ENCODE data around the gene PPP3R1. TPM values are rescaled to one million over a fixed set of nuclear protein-coding genes. Genes with fewer than 3 reads are reported as not detected.
A peak's percentile ranks its signal among the peaks of the same experiment; 100 is the strongest.

PPP3R1 gene
- total and polyA plus RNA-seq, 9 of the 15 experiments (the other 6 are each of a cell fraction or from before 2014, with no cell fraction given), result 3.7 to 70.0 (median 24.8) TPM

DNA sequence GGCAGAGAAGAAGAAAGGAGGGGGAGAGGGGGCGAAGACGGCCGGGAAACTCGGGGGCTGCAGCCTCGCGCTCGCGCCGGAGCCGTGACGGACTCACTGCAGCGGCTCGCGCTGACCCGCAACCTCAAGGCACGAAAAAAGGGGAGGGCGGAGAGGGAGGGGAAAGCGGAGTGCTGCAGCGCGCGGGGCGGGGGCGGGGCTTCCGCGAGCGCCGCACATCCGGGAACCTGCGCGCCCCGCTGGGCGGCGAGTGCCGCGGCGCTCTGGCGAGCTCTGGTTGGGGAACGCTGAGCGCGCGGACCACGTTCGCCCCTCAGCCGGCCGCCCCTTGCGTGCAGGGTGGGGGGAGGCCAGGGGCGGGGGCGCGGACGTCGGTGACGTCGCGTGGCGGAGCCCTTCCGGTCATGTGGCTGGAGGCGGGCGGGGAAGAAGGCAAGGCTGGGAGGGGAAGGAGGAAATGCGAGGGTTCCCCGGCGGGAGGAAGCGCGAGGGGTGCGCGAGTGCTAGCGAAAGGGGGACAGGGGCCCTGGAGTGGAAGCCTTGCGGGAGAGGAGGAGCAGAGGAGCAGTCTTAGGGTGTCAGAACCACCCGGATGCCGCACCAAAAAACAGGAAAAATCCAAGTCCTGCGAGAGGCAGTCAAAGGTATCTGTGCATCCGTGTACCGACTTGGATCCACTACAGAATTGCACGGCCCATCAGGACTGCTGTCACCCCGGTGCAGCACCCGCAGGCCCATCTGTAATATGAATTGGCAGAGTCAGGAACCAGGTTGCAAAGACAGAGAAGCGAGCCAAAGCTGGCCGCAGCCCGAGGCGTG, at the start of gene PPP3R1 (continued):
- TF ChIP-seq, protein P1, sequence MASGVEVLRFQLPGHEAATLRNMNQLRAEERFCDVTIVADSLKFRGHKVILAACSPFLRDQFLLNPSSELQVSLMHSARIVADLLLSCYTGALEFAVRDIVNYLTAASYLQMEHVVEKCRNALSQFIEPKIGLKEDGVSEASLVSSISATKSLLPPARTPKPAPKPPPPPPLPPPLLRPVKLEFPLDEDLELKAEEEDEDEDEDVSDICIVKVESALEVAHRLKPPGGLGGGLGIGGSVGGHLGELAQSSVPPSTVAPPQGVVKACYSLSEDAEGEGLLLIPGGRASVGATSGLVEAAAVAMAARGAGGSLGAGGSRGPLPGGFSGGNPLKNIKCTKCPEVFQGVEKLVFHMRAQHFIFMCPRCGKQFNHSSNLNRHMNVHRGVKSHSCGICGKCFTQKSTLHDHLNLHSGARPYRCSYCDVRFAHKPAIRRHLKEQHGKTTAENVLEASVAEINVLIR (CRISPR knock-in tag; IDR thresholded peaks at IDR 0.05), result peak; percentile 65; the same call in 1 of the 2 replicates
- TF ChIP-seq GABPB1 (CRISPR knock-in tag; IDR thresholded peaks at IDR 0.05) (peak; percentile 85), TAF1 (IDR thresholded peaks at IDR 0.05; ENCODE audit: control insufficient read depth, extremely low read depth, insufficient read depth, low read length, severe bottlenecking) (peak; percentile 71), ZNF175 (CRISPR knock-in tag; IDR thresholded peaks at IDR 0.05; ENCODE audit: low read depth) (no peak), ARID2 (IDR thresholded peaks at IDR 0.05) (no peak), POLR2G (IDR thresholded peaks at IDR 0.05; ENCODE audit: low read depth, low read length) (peak; percentile 93), KDM4B (IDR thresholded peaks at IDR 0.05; ENCODE audit: borderline replicate concordance in 2 of 2, low read depth in 1 of 2) (peak in 1 of 2 experiments; percentile 89; a peak in 2 of 4 replicates), SPI1 (IDR thresholded peaks at IDR 0.05; ENCODE audit: borderline replicate concordance, low read depth, low read length) (peak; percentile 82), PTRF (tag; IDR thresholded peaks at IDR 0.05) (no peak), GTF2E2 (tag; IDR thresholded peaks at IDR 0.05) (peak; percentile 64; the same call in 1 of the 2 replicates), MYBL2 (IDR thresholded peaks at IDR 0.05; ENCODE audit: low read depth) (no peak), MYBL2 (CRISPR knock-in tag; IDR thresholded peaks at IDR 0.05; ENCODE audit: borderline replicate concordance) (no peak), ZNF165 (CRISPR knock-in tag; IDR thresholded peaks at IDR 0.05; ENCODE audit: borderline replicate concordance) (no peak), RB1 (IDR thresholded peaks at IDR 0.05; ENCODE audit: low read depth) (no peak; the same call in 1 of the 2 replicates)
- TF ChIP-seq, protein P2, sequence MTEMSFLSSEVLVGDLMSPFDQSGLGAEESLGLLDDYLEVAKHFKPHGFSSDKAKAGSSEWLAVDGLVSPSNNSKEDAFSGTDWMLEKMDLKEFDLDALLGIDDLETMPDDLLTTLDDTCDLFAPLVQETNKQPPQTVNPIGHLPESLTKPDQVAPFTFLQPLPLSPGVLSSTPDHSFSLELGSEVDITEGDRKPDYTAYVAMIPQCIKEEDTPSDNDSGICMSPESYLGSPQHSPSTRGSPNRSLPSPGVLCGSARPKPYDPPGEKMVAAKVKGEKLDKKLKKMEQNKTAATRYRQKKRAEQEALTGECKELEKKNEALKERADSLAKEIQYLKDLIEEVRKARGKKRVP (CRISPR knock-in tag; IDR thresholded peaks at IDR 0.05), result no peak
- TF ChIP-seq, protein P3, sequence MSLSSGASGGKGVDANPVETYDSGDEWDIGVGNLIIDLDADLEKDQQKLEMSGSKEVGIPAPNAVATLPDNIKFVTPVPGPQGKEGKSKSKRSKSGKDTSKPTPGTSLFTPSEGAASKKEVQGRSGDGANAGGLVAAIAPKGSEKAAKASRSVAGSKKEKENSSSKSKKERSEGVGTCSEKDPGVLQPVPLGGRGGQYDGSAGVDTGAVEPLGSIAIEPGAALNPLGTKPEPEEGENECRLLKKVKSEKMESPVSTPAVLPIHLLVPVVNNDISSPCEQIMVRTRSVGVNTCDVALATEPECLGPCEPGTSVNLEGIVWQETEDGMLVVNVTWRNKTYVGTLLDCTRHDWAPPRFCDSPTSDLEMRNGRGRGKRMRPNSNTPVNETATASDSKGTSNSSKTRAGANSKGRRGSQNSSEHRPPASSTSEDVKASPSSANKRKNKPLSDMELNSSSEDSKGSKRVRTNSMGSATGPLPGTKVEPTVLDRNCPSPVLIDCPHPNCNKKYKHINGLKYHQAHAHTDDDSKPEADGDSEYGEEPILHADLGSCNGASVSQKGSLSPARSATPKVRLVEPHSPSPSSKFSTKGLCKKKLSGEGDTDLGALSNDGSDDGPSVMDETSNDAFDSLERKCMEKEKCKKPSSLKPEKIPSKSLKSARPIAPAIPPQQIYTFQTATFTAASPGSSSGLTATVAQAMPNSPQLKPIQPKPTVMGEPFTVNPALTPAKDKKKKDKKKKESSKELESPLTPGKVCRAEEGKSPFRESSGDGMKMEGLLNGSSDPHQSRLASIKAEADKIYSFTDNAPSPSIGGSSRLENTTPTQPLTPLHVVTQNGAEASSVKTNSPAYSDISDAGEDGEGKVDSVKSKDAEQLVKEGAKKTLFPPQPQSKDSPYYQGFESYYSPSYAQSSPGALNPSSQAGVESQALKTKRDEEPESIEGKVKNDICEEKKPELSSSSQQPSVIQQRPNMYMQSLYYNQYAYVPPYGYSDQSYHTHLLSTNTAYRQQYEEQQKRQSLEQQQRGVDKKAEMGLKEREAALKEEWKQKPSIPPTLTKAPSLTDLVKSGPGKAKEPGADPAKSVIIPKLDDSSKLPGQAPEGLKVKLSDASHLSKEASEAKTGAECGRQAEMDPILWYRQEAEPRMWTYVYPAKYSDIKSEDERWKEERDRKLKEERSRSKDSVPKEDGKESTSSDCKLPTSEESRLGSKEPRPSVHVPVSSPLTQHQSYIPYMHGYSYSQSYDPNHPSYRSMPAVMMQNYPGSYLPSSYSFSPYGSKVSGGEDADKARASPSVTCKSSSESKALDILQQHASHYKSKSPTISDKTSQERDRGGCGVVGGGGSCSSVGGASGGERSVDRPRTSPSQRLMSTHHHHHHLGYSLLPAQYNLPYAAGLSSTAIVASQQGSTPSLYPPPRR (CRISPR knock-in tag; IDR thresholded peaks at IDR 0.05; ENCODE audit: borderline replicate concordance), result no peak; the same call in 1 of the 2 replicates
- TF ChIP-seq, protein P4, sequence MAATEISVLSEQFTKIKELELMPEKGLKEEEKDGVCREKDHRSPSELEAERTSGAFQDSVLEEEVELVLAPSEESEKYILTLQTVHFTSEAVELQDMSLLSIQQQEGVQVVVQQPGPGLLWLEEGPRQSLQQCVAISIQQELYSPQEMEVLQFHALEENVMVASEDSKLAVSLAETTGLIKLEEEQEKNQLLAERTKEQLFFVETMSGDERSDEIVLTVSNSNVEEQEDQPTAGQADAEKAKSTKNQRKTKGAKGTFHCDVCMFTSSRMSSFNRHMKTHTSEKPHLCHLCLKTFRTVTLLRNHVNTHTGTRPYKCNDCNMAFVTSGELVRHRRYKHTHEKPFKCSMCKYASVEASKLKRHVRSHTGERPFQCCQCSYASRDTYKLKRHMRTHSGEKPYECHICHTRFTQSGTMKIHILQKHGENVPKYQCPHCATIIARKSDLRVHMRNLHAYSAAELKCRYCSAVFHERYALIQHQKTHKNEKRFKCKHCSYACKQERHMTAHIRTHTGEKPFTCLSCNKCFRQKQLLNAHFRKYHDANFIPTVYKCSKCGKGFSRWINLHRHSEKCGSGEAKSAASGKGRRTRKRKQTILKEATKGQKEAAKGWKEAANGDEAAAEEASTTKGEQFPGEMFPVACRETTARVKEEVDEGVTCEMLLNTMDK (IDR thresholded peaks at IDR 0.05; ENCODE audit: borderline replicate concordance, insufficient read depth, low read depth, low read length, poor library complexity, severe bottlenecking), result no peak

All from K562 (cell line).